HG02642 (cell line): Measurements from ENCODE around the gene PHACTR1.

Source experiments
- ATAC-seq: cut with Tn5 transposase; IDR thresholded peaks from one replicate; pipeline ENCODE4 v1.9.1; 2021; ENCODE audit warnings: mild to moderate bottlenecking; ENCODE audit not compliant: unreplicated experiment, poor library complexity

Gene PHACTR1

GRCh38 chr6:12973386-12973785 is 256.8 kb downstream of the PHACTR1 start:
- no peak for ATAC-seq

GRCh38 chr6:12974551-12974950 is 258.0 kb downstream of the PHACTR1 start:
- ATAC-seq = no peak

- no peak for ATAC-seq
Observed at GRCh38 chr6:12976366-12976765, 259.8 kb downstream of the PHACTR1 start.

- ATAC-seq = no peak
Observed at GRCh38 chr6:12977206-12977605, 260.6 kb downstream of the PHACTR1 start.

GRCh38 chr6:12977806-12978205 is 261.2 kb downstream of the PHACTR1 start:
- ATAC-seq = no peak

DNA sequence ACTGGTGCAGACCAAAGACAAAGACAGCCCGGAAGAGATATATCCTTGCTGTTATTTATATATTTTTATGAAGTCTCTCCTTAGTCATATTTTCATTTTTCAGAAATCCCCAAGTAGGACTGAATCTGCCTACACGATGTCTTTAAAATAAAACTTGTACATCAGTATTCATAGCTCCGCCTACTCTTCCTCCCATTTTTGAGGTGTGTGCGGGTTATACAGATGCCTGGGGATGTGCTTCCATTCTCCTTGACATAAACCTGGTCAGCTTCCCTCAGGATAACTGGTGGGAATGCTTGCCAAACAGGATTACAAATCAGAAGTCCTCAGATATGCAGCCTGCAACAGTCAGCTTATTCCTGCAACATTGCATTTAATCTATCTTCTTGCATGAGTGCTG is 264.2 kb downstream of the PHACTR1 start:
- no peak for ATAC-seq

- no peak for ATAC-seq
Observed at GRCh38 chr6:12984776-12985175, 268.2 kb downstream of the PHACTR1 start.

DNA sequence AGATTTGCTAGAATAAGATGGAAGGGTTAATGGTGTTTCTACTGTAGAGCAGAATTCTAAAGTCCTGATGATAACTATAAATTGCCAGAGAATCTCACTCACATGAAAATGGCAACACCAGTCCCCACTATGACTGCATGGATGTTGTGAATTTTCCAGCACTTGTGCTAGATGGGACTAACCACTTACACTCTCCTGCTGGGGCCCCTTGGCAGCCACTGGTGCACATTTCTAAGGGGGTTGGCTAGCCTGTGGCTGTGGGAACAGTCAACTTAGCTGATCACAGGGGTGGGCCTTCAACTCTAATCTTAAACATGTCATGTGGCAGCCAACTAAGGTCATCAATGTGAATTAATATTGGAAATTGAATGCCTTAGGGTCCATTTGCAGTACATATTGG is 271.2 kb downstream of the PHACTR1 start:
- no peak for ATAC-seq

- no peak for ATAC-seq
Observed at GRCh38 chr6:12990162-12990561, 273.6 kb downstream of the PHACTR1 start.

DNA sequence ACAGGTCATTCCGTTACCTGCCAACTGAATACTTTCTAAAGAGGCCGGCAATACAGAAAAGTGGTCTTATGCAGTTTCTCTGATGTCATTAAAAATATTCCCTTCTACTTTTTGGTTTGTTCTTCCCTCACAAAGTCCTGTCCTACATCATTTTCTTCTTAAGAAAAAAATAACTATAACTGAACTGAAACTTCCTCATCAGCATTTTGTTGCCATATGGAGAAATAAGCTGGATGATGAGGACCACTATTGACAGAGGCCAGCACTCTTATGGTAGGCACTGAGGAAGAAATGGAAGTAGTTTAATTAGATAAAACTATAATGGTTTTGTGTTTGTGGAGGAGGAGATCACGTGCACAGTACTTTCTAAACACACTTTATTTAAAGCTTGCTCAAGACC is 274.9 kb downstream of the PHACTR1 start:
- no peak for ATAC-seq

GRCh38 chr6:12992770-12993169 is 276.2 kb downstream of the PHACTR1 start:
- ATAC-seq = no peak

- no peak for ATAC-seq
Observed at GRCh38 chr6:12993283-12993898, 276.8 kb downstream of the PHACTR1 start.

DNA sequence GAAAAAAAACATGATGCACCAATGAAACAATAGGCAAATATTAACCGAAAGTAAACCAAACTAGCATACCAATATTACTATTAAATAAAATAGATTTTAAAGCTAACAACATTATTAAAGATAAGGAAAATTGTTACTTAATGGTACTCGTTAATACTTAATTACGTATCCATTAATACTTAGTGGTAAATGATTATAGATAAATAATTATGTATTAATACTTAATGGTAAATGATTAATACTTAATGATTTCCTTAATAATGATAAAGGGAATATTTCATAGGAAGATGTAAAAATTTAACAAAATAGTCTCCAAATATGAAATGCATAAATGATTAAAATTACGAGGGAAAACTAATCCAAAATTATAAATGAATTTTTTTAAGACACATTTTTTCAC is 278.9 kb downstream of the PHACTR1 start:
- ATAC-seq = no peak

- ATAC-seq = no peak
Observed at GRCh38 chr6:13000537-13000936, 284.0 kb downstream of the PHACTR1 start.

DNA sequence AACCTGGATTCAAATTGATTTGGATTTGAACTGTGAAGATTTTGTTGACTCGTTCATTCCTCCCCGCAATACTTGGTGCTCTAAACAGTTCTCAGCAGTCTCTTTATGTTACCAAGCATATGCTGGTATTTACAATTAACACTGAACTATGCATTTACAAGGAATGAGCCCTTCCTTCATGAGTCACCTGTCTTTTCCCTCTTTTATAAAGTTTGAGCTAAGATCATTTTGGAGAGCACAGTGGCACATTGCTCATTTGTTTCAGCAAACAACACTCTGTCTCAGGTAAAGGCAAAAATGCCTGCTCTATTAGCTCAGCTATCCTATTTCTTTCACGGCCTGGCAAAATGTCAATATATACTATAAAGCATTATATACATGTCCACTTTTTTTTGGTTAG is 285.4 kb downstream of the PHACTR1 start:
- ATAC-seq = no peak

GRCh38 chr6:13004601-13005000 is 288.0 kb downstream of the PHACTR1 start:
- no peak for ATAC-seq

DNA sequence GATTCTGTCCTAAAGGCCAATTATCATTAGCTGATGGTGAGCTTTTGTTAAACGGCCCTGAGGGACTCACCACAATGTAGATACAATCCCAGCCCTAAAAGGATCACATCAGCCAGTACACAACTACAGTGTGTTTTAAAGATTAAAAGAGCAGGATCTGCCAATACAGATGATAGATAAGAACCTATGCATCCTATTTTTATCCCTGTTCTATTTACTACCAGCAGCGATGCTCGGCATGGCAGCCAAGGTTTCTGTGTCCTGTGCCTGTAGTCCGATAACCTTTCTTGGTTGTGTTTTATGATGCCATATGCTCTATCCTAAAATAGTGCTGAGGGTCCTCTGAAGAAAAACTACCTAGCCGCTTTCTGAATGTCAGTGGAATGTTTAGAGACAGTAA is 289.4 kb downstream of the PHACTR1 start:
- ATAC-seq = no peak

- no peak for ATAC-seq
Observed at GRCh38 chr6:13006578-13007300, 290.2 kb downstream of the PHACTR1 start.

DNA sequence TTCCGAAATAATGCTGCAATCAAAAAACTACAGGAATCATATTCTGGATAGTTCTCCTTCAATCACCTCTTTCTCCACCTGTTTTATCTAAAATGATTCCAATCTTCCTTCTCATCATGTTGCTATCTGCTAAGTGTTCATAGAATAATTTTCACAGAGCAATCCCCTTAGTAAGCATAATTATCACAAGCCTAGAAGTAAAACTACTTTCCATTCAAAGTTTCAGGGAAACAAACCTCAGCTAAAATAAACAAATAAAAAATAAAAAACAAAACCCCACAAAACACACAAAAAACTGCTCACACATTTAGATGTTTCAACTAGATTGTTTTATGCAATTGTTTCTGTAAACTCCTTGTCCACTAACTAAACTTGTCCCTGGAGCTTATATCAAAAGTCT is 291.2 kb downstream of the PHACTR1 start:
- no peak for ATAC-seq

DNA sequence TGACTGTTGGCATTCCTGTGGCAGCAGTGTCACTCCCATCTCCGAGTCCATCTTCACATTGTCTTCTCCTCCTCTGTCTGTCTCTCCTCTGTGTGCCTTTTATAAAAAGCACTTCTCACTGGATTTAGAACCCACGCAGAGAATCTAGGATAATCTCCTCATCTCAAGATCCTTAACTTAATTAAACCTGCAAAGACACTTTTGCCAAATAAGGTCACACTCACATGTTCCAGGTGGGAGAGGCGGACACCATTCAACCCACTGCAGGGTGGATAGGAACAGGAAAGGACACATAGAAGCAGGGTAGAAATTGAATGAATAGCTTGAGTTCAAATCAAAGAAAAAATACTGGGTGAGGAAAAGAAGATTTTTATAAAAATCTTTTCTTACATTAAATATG is 292.5 kb downstream of the PHACTR1 start:
- ATAC-seq = no peak

GRCh38 chr6:13009461-13009860 is 292.9 kb downstream of the PHACTR1 start:
- ATAC-seq = no peak

DNA sequence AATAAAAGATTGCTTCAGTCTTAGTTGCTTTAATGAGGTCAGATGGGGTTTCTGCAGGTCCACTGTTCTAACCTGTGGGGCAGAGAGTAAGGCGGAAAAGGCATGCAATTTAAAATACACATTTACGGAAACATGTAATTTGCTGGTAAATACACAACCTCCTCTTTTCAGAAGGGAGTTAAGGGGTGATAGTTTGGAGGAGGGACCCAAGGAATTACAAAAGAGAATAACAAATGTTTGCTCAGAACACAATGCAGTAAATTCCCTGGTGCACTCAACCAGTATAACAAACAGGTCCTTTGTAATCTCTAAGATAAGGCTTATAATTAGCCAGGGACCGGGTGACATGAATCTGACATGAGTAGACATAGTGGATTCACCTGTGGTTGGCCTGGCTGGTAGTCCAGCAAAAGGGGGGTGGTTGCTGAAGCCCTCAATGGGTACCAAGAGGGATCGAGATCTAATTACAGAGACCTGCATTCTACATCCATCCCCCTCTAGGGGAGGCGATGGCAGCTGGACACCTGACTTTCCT is 295.1 kb downstream of the PHACTR1 start:
- no peak for ATAC-seq
